Mammary epithelial cell (primary cell): ENCODE measurements around the gene AARS1.

Experiments
- EZH2 ChIP-seq: IDR thresholded peaks from 2 replicates; pipeline ENCODE4 v1.6.1; 2012; ENCODE audit warnings: low read length, inconsistent platforms, borderline replicate concordance
- TF ChIP-seq, protein P1 (sequence below), 2 donors: IDR thresholded peaks in 1 of 2; conservative IDR thresholded peaks in 1 of 2; 2 replicates each; pipeline ENCODE4 v1.5.1; 2011 to 2012; ENCODE audit warnings: inconsistent platforms in 2 of 2, low read length in 2 of 2, mild to moderate bottlenecking in 2 of 2, control low read depth in 1 of 2, low read depth in 1 of 2; ENCODE audit not compliant: insufficient read depth in 1 of 2; ENCODE audit errors: extremely low read depth in 1 of 2

DNA sequence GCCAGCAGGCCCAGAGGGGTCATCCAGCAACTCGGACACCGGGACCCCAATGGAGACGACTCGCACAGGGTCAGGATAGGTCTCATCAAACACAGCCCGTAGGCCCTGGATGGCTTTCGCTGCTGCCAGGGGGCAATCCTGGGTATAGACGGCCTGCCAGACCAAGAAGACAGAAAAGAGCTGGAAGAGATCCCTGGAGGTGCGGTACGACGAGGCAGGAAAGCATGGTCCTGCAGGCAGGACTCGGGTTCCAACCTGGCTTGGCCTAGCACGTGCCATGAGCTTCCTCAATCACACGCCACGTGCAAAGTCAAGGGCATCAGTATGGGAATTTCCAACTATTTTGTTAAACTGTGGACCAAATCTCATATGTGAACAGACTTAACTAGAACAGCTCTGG is 31.2 kb downstream of the AARS1 start:
- TF ChIP-seq, protein P1, sequence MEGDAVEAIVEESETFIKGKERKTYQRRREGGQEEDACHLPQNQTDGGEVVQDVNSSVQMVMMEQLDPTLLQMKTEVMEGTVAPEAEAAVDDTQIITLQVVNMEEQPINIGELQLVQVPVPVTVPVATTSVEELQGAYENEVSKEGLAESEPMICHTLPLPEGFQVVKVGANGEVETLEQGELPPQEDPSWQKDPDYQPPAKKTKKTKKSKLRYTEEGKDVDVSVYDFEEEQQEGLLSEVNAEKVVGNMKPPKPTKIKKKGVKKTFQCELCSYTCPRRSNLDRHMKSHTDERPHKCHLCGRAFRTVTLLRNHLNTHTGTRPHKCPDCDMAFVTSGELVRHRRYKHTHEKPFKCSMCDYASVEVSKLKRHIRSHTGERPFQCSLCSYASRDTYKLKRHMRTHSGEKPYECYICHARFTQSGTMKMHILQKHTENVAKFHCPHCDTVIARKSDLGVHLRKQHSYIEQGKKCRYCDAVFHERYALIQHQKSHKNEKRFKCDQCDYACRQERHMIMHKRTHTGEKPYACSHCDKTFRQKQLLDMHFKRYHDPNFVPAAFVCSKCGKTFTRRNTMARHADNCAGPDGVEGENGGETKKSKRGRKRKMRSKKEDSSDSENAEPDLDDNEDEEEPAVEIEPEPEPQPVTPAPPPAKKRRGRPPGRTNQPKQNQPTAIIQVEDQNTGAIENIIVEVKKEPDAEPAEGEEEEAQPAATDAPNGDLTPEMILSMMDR (conservative IDR thresholded peaks at IDR 0.05 in 1 of 2, IDR thresholded peaks at IDR 0.05 in 1 of 2; ENCODE audit: extremely low read depth in 1 of 2, insufficient read depth in 1 of 2, low read depth in 1 of 2, low read length in 2 of 2) = no peak
- TF ChIP-seq EZH2 = no peak
